ENCODE measurements around the gene NR2C1. TPM values are rescaled to one million over a fixed set of nuclear protein-coding genes. Genes with fewer than 3 reads are reported as not detected.

The NR2C1 gene
- total and polyA plus RNA-seq, 10 of the 15 experiments (the other 5 are each of a cell fraction or from before 2014, with no cell fraction given), result 8.8 to 38.1 (median 31.3) TPM

GRCh38 chr12:94977766-94978468 lies 95.5 kb downstream of the NR2C1 start:
- H4K20me1 ChIP-seq (ENCODE audit: control insufficient read depth, insufficient read depth), result no peaks in the 10 kb centered on the region
- ChIA-PET SMC1A (ENCODE audit: uncharacterized antibody, unreplicated experiment) (interaction anchor here (1.2 kb wide), 1 partner anchor 9 kb away, joined by 4 read pairs; no protein-coding TSS in a partner anchor), POLR2A (interaction anchor here (0.6 kb wide), 1 partner anchor 17 kb away, joined by 3 read pairs; no protein-coding TSS in a partner anchor), RAD21 (ENCODE audit: unreplicated experiment) (interaction anchor here (0.7 kb wide), 1 partner anchor 561 kb away, joined by 3 read pairs; no protein-coding TSS in a partner anchor), CTCF (interaction anchor here (0.7 to 1.0 kb wide), 2 partner anchors 36 to 1390 kb away, joined by 3 to 4 read pairs; no protein-coding TSS in a partner anchor)
- no peaks in the 10 kb centered on the region for H3K4me1 ChIP-seq (ENCODE audit: control insufficient read depth, insufficient read depth, low read length)
- TF ChIP-seq RAD21 (IDR thresholded peaks at IDR 0.05; ENCODE audit: insufficient read depth, low read depth, low read length), result no peak
- TF ChIP-seq, protein P1, sequence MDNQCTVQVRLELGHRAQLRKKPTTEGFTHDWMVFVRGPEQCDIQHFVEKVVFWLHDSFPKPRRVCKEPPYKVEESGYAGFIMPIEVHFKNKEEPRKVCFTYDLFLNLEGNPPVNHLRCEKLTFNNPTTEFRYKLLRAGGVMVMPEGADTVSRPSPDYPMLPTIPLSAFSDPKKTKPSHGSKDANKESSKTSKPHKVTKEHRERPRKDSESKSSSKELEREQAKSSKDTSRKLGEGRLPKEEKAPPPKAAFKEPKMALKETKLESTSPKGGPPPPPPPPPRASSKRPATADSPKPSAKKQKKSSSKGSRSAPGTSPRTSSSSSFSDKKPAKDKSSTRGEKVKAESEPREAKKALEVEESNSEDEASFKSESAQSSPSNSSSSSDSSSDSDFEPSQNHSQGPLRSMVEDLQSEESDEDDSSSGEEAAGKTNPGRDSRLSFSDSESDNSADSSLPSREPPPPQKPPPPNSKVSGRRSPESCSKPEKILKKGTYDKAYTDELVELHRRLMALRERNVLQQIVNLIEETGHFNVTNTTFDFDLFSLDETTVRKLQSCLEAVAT (IDR thresholded peaks at IDR 0.05), result no peak
- TF ChIP-seq MAX (IDR thresholded peaks at IDR 0.05; ENCODE audit: low read depth, low read length), result no peak
- no peak for TF ChIP-seq NR2C2 (IDR thresholded peaks at IDR 0.05; ENCODE audit: borderline replicate concordance, control insufficient read depth, insufficient read length, low read depth)
- TF ChIP-seq CBX3 (IDR thresholded peaks at IDR 0.05; ENCODE audit: borderline replicate concordance, low read depth), result no peak
- no peak for TF ChIP-seq IRF5 (IDR thresholded peaks at IDR 0.05; ENCODE audit: borderline replicate concordance)
- TF ChIP-seq MYB (IDR thresholded peaks at IDR 0.05; ENCODE audit: borderline replicate concordance, low read depth, low read length), result no peak
- TF ChIP-seq RELA (IDR thresholded peaks at IDR 0.05; ENCODE audit: borderline replicate concordance, partially characterized antibody), result no peak
- TF ChIP-seq, protein P2, sequence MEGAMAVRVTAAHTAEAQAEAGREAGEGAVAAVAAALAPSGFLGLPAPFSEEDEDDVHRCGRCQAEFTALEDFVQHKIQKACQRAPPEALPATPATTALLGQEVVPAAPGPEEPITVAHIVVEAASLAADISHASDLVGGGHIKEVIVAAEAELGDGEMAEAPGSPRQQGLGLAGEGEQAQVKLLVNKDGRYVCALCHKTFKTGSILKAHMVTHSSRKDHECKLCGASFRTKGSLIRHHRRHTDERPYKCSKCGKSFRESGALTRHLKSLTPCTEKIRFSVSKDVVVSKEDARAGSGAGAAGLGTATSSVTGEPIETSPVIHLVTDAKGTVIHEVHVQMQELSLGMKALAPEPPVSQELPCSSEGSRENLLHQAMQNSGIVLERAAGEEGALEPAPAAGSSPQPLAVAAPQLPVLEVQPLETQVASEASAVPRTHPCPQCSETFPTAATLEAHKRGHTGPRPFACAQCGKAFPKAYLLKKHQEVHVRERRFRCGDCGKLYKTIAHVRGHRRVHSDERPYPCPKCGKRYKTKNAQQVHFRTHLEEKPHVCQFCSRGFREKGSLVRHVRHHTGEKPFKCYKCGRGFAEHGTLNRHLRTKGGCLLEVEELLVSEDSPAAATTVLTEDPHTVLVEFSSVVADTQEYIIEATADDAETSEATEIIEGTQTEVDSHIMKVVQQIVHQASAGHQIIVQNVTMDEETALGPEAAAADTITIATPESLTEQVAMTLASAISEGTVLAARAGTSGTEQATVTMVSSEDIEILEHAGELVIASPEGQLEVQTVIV (IDR thresholded peaks at IDR 0.05; ENCODE audit: borderline replicate concordance, partially characterized antibody), result no peak
- TF ChIP-seq POU2F2 (IDR thresholded peaks at IDR 0.05; ENCODE audit: borderline replicate concordance, low read depth, low read length), result no peak
- TF ChIP-seq, protein P3, sequence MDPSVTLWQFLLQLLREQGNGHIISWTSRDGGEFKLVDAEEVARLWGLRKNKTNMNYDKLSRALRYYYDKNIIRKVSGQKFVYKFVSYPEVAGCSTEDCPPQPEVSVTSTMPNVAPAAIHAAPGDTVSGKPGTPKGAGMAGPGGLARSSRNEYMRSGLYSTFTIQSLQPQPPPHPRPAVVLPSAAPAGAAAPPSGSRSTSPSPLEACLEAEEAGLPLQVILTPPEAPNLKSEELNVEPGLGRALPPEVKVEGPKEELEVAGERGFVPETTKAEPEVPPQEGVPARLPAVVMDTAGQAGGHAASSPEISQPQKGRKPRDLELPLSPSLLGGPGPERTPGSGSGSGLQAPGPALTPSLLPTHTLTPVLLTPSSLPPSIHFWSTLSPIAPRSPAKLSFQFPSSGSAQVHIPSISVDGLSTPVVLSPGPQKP (IDR thresholded peaks at IDR 0.05; ENCODE audit: low read depth, low read length), result no peak
- TF ChIP-seq BMI1 (IDR thresholded peaks at IDR 0.05; ENCODE audit: borderline replicate concordance), result no peak
- TF ChIP-seq SREBF2 (IDR thresholded peaks at IDR 0.05; ENCODE audit: low read length), result no peak
- no peak for TF ChIP-seq ZZZ3 (IDR thresholded peaks at IDR 0.05; ENCODE audit: control insufficient read depth, insufficient read length, low read depth)
- TF ChIP-seq BRCA1 (IDR thresholded peaks at IDR 0.05; ENCODE audit: low read depth, low read length), result no peak
- TF ChIP-seq HDAC6 (IDR thresholded peaks at IDR 0.05; ENCODE audit: unreplicated experiment), result no peak
- H3K9me3 ChIP-seq (replicated peaks; ENCODE audit: control insufficient read depth, insufficient read depth, low read length), result no peaks in the 10 kb centered on the region
- no peaks in the 10 kb centered on the region; a peak in 1 of 4 replicates for H3K36me3 ChIP-seq (ENCODE audit: control insufficient read depth in 2 of 2, insufficient read depth in 2 of 2, low read length in 1 of 2)
- BruUV-seq (replicated peaks), result no TSS peak
- H3K27ac ChIP-seq (ENCODE audit: control insufficient read depth, insufficient read depth), result no peak overlapping the region
- DNase-seq (ENCODE audit: low read depth, low spot score) (no peak), ATAC-seq (no peak), FAIRE-seq (no peak)
- H3K4me2 ChIP-seq (ENCODE audit: control insufficient read depth, insufficient read depth), result no peak overlapping the region
- no peak overlapping the region for H2AFZ ChIP-seq (ENCODE audit: control insufficient read depth, low read depth, low read length)
- no peaks in the 10 kb centered on the region for H3K27me3 ChIP-seq (replicated peaks in 1 of 2; ENCODE audit: control insufficient read depth in 2 of 2, insufficient read depth in 2 of 2, low read length in 1 of 2)
- 47% methylated on average over 4 of the region's 4 CpGs for WGBS (ENCODE audit: insufficient coverage, insufficient replicate concordance, low lambda C conversion rate, missing lambda C conversion rate)
- no peak overlapping the region for H3K9ac ChIP-seq (ENCODE audit: control insufficient read depth, insufficient read depth, low read length)
- H3K4me3 ChIP-seq, result no peak overlapping the region
- intact Hi-C loops (cut with micrococcal nuclease; ENCODE audit: unreplicated experiment), result no loop called here
- no peaks in the 10 kb centered on the region; the same call in none of the 2 replicates for H3K79me2 ChIP-seq (ENCODE audit: control insufficient read depth, insufficient read depth, low read length)
- in situ Hi-C loops (cut with MboI), result no loop called here

Data from GM12878 (cell line).